ENCODE results near the gene ATP6V1G2.

Gene ATP6V1G2

GRCh38 chr6:31538805-31539400 lies 7.5 kb downstream of the ATP6V1G2 start:
- TF ChIP-seq CTCF (IDR thresholded peaks at IDR 0.05; ENCODE audit: insufficient read depth, low read length) = no peak
- no peak for TF ChIP-seq GABPA (IDR thresholded peaks at IDR 0.05; ENCODE audit: low read depth)
- TF ChIP-seq SPI1 (IDR thresholded peaks at IDR 0.05; ENCODE audit: borderline replicate concordance, low read depth) = no peak
- no peak for TF ChIP-seq REST (IDR thresholded peaks at IDR 0.05; ENCODE audit: insufficient replicate concordance, low read depth)
- no peak for TF ChIP-seq POLR2AphosphoS5 (IDR thresholded peaks at IDR 0.05; ENCODE audit: low read depth)
- no peak for DNase-seq (ENCODE audit: low read depth in 1 of 2, low spot score in 1 of 2)
- Histone ChIP-seq H3K27me3 (ENCODE audit: insufficient read depth, poor library complexity, severe bottlenecking) (no peaks in the 10 kb centered on the region), H3K27ac (replicated peaks) (no peak overlapping the region), H3K4me3 (replicated peaks; ENCODE audit: insufficient read depth, low read length) (no peak overlapping the region)

GRCh38 chr6:31535538-31536324 lies 10.7 kb downstream of the ATP6V1G2 start:
- Histone ChIP-seq H3K27ac (replicated peaks) (no peak overlapping the region; the same call in 1 of the 2 replicates), H3K27me3 (ENCODE audit: insufficient read depth, poor library complexity, severe bottlenecking) (no peaks in the 10 kb centered on the region), H3K4me3 (replicated peaks; ENCODE audit: insufficient read depth, low read length) (no peak overlapping the region)
- no peak for TF ChIP-seq CTCF (IDR thresholded peaks at IDR 0.05; ENCODE audit: insufficient read depth, low read length)
- TF ChIP-seq POLR2AphosphoS5 (IDR thresholded peaks at IDR 0.05; ENCODE audit: low read depth) = no peak
- TF ChIP-seq GABPA (IDR thresholded peaks at IDR 0.05; ENCODE audit: low read depth) = no peak
- TF ChIP-seq SPI1 (IDR thresholded peaks at IDR 0.05; ENCODE audit: borderline replicate concordance, low read depth) = no peak
- no peak for TF ChIP-seq REST (IDR thresholded peaks at IDR 0.05; ENCODE audit: insufficient replicate concordance, low read depth)
- DNase-seq (ENCODE audit: low read depth in 1 of 2, low spot score in 1 of 2) = no peak

GRCh38 chr6:31534521-31535040 lies 11.8 kb downstream of the ATP6V1G2 start:
- H3K4me3 ChIP-seq (replicated peaks; ENCODE audit: insufficient read depth, low read length) = no peak overlapping the region

More at GRCh38 chr6:31534521-31535040, 11.8 kb downstream of the ATP6V1G2 start:
- no peaks in the 10 kb centered on the region for H3K27me3 ChIP-seq (ENCODE audit: insufficient read depth, poor library complexity, severe bottlenecking)
- no peak for DNase-seq (ENCODE audit: low read depth in 1 of 2, low spot score in 1 of 2)
- H3K27ac ChIP-seq (replicated peaks) = no peak overlapping the region
- TF ChIP-seq GABPA (IDR thresholded peaks at IDR 0.05; ENCODE audit: low read depth) (no peak), CTCF (IDR thresholded peaks at IDR 0.05; ENCODE audit: insufficient read depth, low read length) (no peak)
